GM10847 (cell line): ENCODE data around the gene SFN.

ENCODE experiments used
- POLR2A ChIP-seq: IDR thresholded peaks from 2 replicates; pipeline ENCODE4 v1.6.1; 2011; ENCODE audit not compliant: insufficient read length; ENCODE audit errors: extremely low read depth

The SFN gene

GRCh38 chr1:26862781-26863684 is at the start of gene SFN:
Gene SFN (plus strand): TSS chr1:26863149. CDS start chr1:26863213, 64 bp downstream.
- TF ChIP-seq POLR2A, result no peak

GRCh38 chr1:26814377-26814776 is 48.6 kb upstream of the SFN start:
- TF ChIP-seq POLR2A, result no peak

- TF ChIP-seq POLR2A, result no peak
Measured at GRCh38 chr1:26814893-26815292, 48.1 kb upstream of the SFN start.

GRCh38 chr1:26820784-26821269 is 42.1 kb upstream of the SFN start:
- no peak for TF ChIP-seq POLR2A

- TF ChIP-seq POLR2A, result no peak
Measured at GRCh38 chr1:26822737-26823395, 40.1 kb upstream of the SFN start.

GRCh38 chr1:26824731-26825130 is 38.2 kb upstream of the SFN start:
- no peak for TF ChIP-seq POLR2A

- peak; percentile 75 for TF ChIP-seq POLR2A
Measured at GRCh38 chr1:26826261-26827105, 36.5 kb upstream of the SFN start, which contains the start of gene ZDHHC18. Gene ZDHHC18 (plus strand): TSS chr1:26826688. CDS start chr1:26826805, 117 bp downstream.

GRCh38 chr1:26827106-26827604 is 35.8 kb upstream of the SFN start:
- TF ChIP-seq POLR2A, result no peak

GRCh38 chr1:26827663-26828062 is 35.3 kb upstream of the SFN start:
- TF ChIP-seq POLR2A, result no peak

- TF ChIP-seq POLR2A, result no peak
Measured at GRCh38 chr1:26828411-26828991, 34.4 kb upstream of the SFN start.

GRCh38 chr1:26829184-26829911 is 33.6 kb upstream of the SFN start:
- TF ChIP-seq POLR2A, result no peak

GRCh38 chr1:26831059-26831458 is 31.9 kb upstream of the SFN start:
- no peak for TF ChIP-seq POLR2A

GRCh38 chr1:26831546-26832248 is 31.3 kb upstream of the SFN start:
- TF ChIP-seq POLR2A, result no peak

GRCh38 chr1:26832249-26832960 is 30.5 kb upstream of the SFN start:
- TF ChIP-seq POLR2A, result no peak
